Ovary (tissue), 9 donors: Measurements from ENCODE around the gene INPP5A. TPM values are rescaled to one million over a fixed set of nuclear protein-coding genes. Genes with fewer than 3 reads are reported as not detected.

Experiments
- DNase-seq, 5 donors: peaks; one replicate each; pipeline ENCODE4 v3.0.0-alpha.2; 2019 to 2020
- H3K27ac ChIP-seq, 2 donors: fragments of 200-600 bp; one replicate each; pipeline versions ENCODE4 v1.5.1 to v1.8.0; 2019 to 2022
- H3K27me3 ChIP-seq: fragments of 200-600 bp; one replicate; pipeline ENCODE4 v1.8.0; 2022
- H3K36me3 ChIP-seq: fragments of 200-600 bp; sonication (generic); one replicate; pipeline ENCODE4 v1.5.1; 2019
- H3K4me1 ChIP-seq: one replicate; pipeline ENCODE4 v1.8.1; 2013; ENCODE audit warnings: mild to moderate bottlenecking, moderate library complexity; ENCODE audit not compliant: insufficient read depth
- H3K4me3 ChIP-seq: fragments of 200-600 bp; sonication (generic); one replicate; pipeline ENCODE4 v1.5.1; 2017
- H3K9me3 ChIP-seq, 2 donors: fragments of 200-600 bp in 1 of 2; sonication (generic) in 1 of 2; one replicate each; pipeline versions ENCODE4 v1.5.1 to v1.8.1; 2013 to 2019; ENCODE audit warnings: mild to moderate bottlenecking in 1 of 2, moderate library complexity in 1 of 2
- EP300 ChIP-seq: sonication (generic); formaldehyde crosslinking; IDR thresholded peaks from one replicate; pipeline ENCODE4 v1.6.1; 2017; ENCODE audit warnings: antibody characterized with exemption
- POLR2A ChIP-seq: fragments of 450-650 bp; IDR thresholded peaks from one replicate; pipeline ENCODE4 v1.6.1; 2017; ENCODE audit warnings: antibody characterized with exemption, mild to moderate bottlenecking, moderate library complexity
- WGBS, 3 donors: extraction: QIAGEN DNeasy Blood & Tissue Kit in 1 of 3; methylation state at CpG; one replicate each; pipeline versions ENCODE4 v1.1.5 to v1.1.7; 2013 to 2017; 5-methylcytosine and 5-hydroxymethylcytosine counted together
- intact Hi-C, 4 donors: fragments of 100-400 bp; cut with DNase I; formaldehyde crosslinking; loops; one replicate each; pipeline versions ENCODE4 v1.11.0 to v1.15.1; 2022 to 2023
- polyA plus RNA-seq, 2 donors: library from polyadenylated mRNA; stranded (reverse); fragments of 200-250 nt in 1 of 2; fragments of 350-450 nt in 1 of 2; fragmentation: Illumina TruSeq in 1 of 2; extraction: RNeasy Lipid Tissue Mini Kit (QIAGEN cat#74804) in 1 of 2; gene quantifications; one replicate each; pipeline ENCODE4 v1.2.3, GENCODE V29; 2013 to 2014
- total RNA-seq, 7 donors: library from RNA; depleted of rRNA in 2 of 7; stranded (reverse); fragments of >200 nt in 2 of 7; fragmentation: NEBNext Ultra II Directional in 3 of 7; extraction: Animal tissue kit (Norgen Biotek cat#: 25700) in 3 of 7; gene quantifications; one replicate each; pipeline versions ENCODE4 v1.1.0 to v1.2.4, GENCODE V29; 2016 to 2023
- TF ChIP-seq, protein P1 (sequence below), 3 donors: fragments of 450-650 bp in 2 of 3; fragments of 200-600 bp in 1 of 3; IDR thresholded peaks; one replicate each; pipeline versions ENCODE4 v1.5.1 to v1.8.0; 2016 to 2022; ENCODE audit warnings: antibody characterized with exemption in 3 of 3, mild to moderate bottlenecking in 1 of 3
- donor health status: DM: no; HTN: no; CAD: no; lungs with moderate emphysema.
- donor health status: DM: no; HTN: no; CAD: no.
- donor health status: Bipolar disorder and iron deficiency.
- donor health status: DM: yes; HTN: yes; CAD: no.
- donor health status: DM: no; HTN: no; CAD: no.
- donor health status: DM: yes; HTN: yes; CAD: no.

INPP5A gene
- total and polyA plus RNA-seq, 9 donors: 19.8 to 41.2 (median 35.3) TPM

DNA sequence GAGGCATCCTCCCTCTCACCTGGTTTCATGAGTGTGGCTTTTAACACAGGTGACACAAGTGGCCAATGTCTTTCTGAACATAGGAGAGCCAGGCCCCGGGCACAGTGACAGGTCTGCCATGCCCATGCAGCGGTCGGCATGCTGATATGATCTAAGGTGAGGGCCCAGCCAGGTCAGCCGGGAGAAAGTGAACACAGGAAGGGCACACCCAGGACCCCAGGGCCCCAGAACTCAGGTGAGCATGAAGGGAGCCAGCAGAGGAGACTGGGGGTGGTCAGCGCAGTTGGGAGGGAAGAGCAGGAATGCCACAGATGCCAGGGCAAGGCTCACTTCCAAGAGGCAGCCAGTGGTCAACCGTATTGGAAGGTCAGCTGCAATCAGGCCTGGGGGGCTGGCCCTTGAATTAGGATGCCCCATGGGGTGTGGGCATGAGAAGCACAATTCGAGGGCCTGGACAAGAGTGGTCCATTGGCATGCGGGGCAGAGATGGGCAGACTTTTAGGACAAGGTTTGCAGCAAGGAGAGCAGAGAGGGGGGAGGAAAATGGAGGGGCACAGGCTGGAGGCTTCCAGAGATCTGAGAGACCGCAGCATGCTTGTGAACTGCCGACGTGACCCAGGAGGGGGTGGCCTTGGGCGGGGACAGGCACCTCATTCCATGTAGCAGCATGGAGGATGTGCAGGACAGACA lies 3.9 kb upstream of the INPP5A start:
- DNase-seq: peak in 3 of 5 donors; percentile 17 to 29 (median 22)
- no peaks in the 10 kb centered on the region for H3K36me3 ChIP-seq
- intact Hi-C loops: loop anchor here in 1 of 4 donors (10.0 kb wide), 1 partner anchor 139 kb away; the partner anchor contains the start of gene PWWP2B
- no peak overlapping the region for H3K27ac ChIP-seq
- no peak overlapping the region for H3K4me3 ChIP-seq
- no peaks in the 10 kb centered on the region for H3K9me3 ChIP-seq
- TF ChIP-seq, protein P1, sequence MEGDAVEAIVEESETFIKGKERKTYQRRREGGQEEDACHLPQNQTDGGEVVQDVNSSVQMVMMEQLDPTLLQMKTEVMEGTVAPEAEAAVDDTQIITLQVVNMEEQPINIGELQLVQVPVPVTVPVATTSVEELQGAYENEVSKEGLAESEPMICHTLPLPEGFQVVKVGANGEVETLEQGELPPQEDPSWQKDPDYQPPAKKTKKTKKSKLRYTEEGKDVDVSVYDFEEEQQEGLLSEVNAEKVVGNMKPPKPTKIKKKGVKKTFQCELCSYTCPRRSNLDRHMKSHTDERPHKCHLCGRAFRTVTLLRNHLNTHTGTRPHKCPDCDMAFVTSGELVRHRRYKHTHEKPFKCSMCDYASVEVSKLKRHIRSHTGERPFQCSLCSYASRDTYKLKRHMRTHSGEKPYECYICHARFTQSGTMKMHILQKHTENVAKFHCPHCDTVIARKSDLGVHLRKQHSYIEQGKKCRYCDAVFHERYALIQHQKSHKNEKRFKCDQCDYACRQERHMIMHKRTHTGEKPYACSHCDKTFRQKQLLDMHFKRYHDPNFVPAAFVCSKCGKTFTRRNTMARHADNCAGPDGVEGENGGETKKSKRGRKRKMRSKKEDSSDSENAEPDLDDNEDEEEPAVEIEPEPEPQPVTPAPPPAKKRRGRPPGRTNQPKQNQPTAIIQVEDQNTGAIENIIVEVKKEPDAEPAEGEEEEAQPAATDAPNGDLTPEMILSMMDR (IDR thresholded peaks at IDR 0.05): no peak
- TF ChIP-seq POLR2A (no peak), EP300 (no peak)
- H3K27me3 ChIP-seq: no peaks in the 10 kb centered on the region
- 89 to 92% (median 89%) methylated on average over 12 of the region's 12 CpGs for WGBS, 3 donors
- H3K4me1 ChIP-seq: peaks cover 8% of the 10 kb centered on the region

- DNase-seq: peak in 2 of 5 donors; percentile 8 to 16
- intact Hi-C loops: loop anchor here (5.0 to 10.0 kb wide), 3 partner anchors 72 to 140 kb away; partner anchors contain the start of gene PWWP2B (in 1 of the 4)
- no peak overlapping the region for H3K4me3 ChIP-seq
- no peaks in the 10 kb centered on the region for H3K36me3 ChIP-seq
- no peaks in the 10 kb centered on the region for H3K27me3 ChIP-seq
- WGBS, 3 donors: 76 to 84% (median 80%) methylated on average over 8 of the region's 8 CpGs
- peaks cover 15% of the 10 kb centered on the region for H3K4me1 ChIP-seq
- H3K9me3 ChIP-seq: no peaks in the 10 kb centered on the region
- no peak overlapping the region for H3K27ac ChIP-seq
- TF ChIP-seq, protein P1 (IDR thresholded peaks at IDR 0.05): no peak
- TF ChIP-seq EP300: no peak
- no peak for TF ChIP-seq POLR2A
Observed at GRCh38 chr10:132534391-132535064, 3.1 kb upstream of the INPP5A start.

- H3K9me3 ChIP-seq: no peaks in the 10 kb centered on the region
Observed at GRCh38 chr10:132535065-132535651, 2.4 kb upstream of the INPP5A start.

More at GRCh38 chr10:132535065-132535651, 2.4 kb upstream of the INPP5A start:
- TF ChIP-seq POLR2A: no peak
- TF ChIP-seq, protein P1 (IDR thresholded peaks at IDR 0.05): no peak
- no peak for TF ChIP-seq EP300
- intact Hi-C loops: loop anchor here (5.0 to 10.0 kb wide), 3 partner anchors 73 to 140 kb away; partner anchors contain the start of gene PWWP2B (in 1 of the 4)
- DNase-seq: peak in 3 of 5 donors; percentile 26 to 43 (median 37)
- Histone ChIP-seq H3K4me3 (no peak overlapping the region), H3K4me1 (peaks cover 15% of the 10 kb centered on the region), H3K27ac (no peak overlapping the region), H3K27me3 (no peaks in the 10 kb centered on the region), H3K36me3 (no peaks in the 10 kb centered on the region)
- WGBS, 3 donors: 88 to 92% (median 91%) methylated on average over 18 of the region's 18 CpGs
